DOHH2 (cell line): ENCODE data around the gene NFYC.

Source experiments
- CTCF ChIP-seq: fragments of 200-600 bp; sonication (generic); IDR thresholded peaks from one replicate; pipeline ENCODE4 v1.5.1; 2014; ENCODE audit warnings: antibody characterized with exemption, mild to moderate bottlenecking, low read depth, low read length; ENCODE audit not compliant: poor library complexity, severe bottlenecking
- EZH2phosphoT487 ChIP-seq: fragments of 200-600 bp; sonication (generic); IDR thresholded peaks from 2 replicates; pipeline ENCODE4 v1.6.1; 2017; ENCODE audit warnings: borderline replicate concordance, mild to moderate bottlenecking, antibody characterized with exemption, low read length, moderate library complexity, mixed read lengths

GRCh38 chr1:40757084-40757483 is 65.6 kb downstream of the NFYC start:
- TF ChIP-seq CTCF (no peak), EZH2phosphoT487 (no peak)
